Trophoblast cell (in vitro differentiated cells and primary cell): Measurements from ENCODE around the gene ENPP6.

Experiments
- DNase-seq, 2 donors: peaks; one replicate each; pipeline ENCODE4 v3.0.0-alpha.2; 2016
- H2AFZ ChIP-seq: 2 replicates; pipeline ENCODE4 v1.6.1; 2013; ENCODE audit warnings: low read length, moderate library complexity, mild to moderate bottlenecking; ENCODE audit not compliant: insufficient read depth, poor library complexity
- H2AK5ac ChIP-seq: 2 replicates; pipeline ENCODE4 v1.6.1; 2013; ENCODE audit warnings: mild to moderate bottlenecking, low read length
- H2BK120ac ChIP-seq: 2 replicates; pipeline ENCODE4 v1.6.1; 2013; ENCODE audit warnings: low read length, mild to moderate bottlenecking, moderate library complexity; ENCODE audit not compliant: insufficient read depth, poor library complexity
- H2BK12ac ChIP-seq: 2 replicates; pipeline ENCODE4 v1.6.1; 2013; ENCODE audit warnings: mild to moderate bottlenecking, low read length, moderate library complexity
- H2BK5ac ChIP-seq: 2 replicates; pipeline ENCODE4 v1.6.1; 2013; ENCODE audit warnings: low read length, low read depth, moderate library complexity, mild to moderate bottlenecking; ENCODE audit not compliant: poor library complexity
- H3K14ac ChIP-seq: 2 replicates; pipeline ENCODE4 v1.6.1; 2013; ENCODE audit warnings: mild to moderate bottlenecking, low read length
- H3K18ac ChIP-seq: 2 replicates; pipeline ENCODE4 v1.6.1; 2013; ENCODE audit warnings: mild to moderate bottlenecking, low read length
- H3K23ac ChIP-seq: 2 replicates; pipeline ENCODE4 v1.6.1; 2013; ENCODE audit warnings: low read length
- H3K27ac ChIP-seq: 2 replicates; pipeline ENCODE4 v1.5.1; 2013; ENCODE audit warnings: low read depth, mild to moderate bottlenecking, inconsistent platforms, low read length, moderate library complexity
- H3K27me3 ChIP-seq: 2 replicates; pipeline ENCODE4 v1.6.1; 2013; ENCODE audit warnings: inconsistent platforms, mild to moderate bottlenecking, low read length, moderate library complexity; ENCODE audit not compliant: insufficient read depth
- H3K36me3 ChIP-seq, 2 experiments: 1 replicate in 1 of 2; 2 replicates in 1 of 2; pipeline ENCODE4 v1.6.1; 2013; ENCODE audit warnings: low read length in 2 of 2, mild to moderate bottlenecking in 2 of 2, moderate library complexity in 1 of 2; ENCODE audit not compliant: insufficient read depth in 2 of 2, control insufficient read depth in 1 of 2
- H3K4ac ChIP-seq: 2 replicates; pipeline ENCODE4 v1.6.1; 2013; ENCODE audit warnings: low read depth, mild to moderate bottlenecking, low read length, moderate library complexity
- H3K4me1 ChIP-seq, 2 experiments: 1 replicate in 1 of 2; 2 replicates in 1 of 2; pipeline ENCODE4 v1.6.1; 2013; ENCODE audit warnings: low read length in 2 of 2, mild to moderate bottlenecking in 2 of 2, moderate library complexity in 1 of 2; ENCODE audit not compliant: insufficient read depth in 2 of 2, control insufficient read depth in 1 of 2
- H3K4me2 ChIP-seq: 2 replicates; pipeline ENCODE4 v1.6.1; 2013; ENCODE audit warnings: inconsistent platforms, mild to moderate bottlenecking, low read length, moderate library complexity
- H3K4me3 ChIP-seq: 2 replicates; pipeline ENCODE4 v1.5.1; 2013; ENCODE audit warnings: mild to moderate bottlenecking, low read depth, low read length, inconsistent platforms
- H3K79me1 ChIP-seq: one replicate; pipeline ENCODE4 v1.6.1; 2013; ENCODE audit warnings: low read length
- H3K79me2 ChIP-seq: 2 replicates; pipeline ENCODE4 v1.6.1; 2013; ENCODE audit warnings: low read length, mild to moderate bottlenecking; ENCODE audit not compliant: control insufficient read depth, insufficient read depth, poor library complexity
- H3K9ac ChIP-seq: 2 replicates; pipeline ENCODE4 v1.6.1; 2013; ENCODE audit warnings: mild to moderate bottlenecking, low read length
- H3K9me3 ChIP-seq: 2 replicates; pipeline ENCODE4 v1.6.1; 2013; ENCODE audit warnings: low read depth, mild to moderate bottlenecking, control low read depth, inconsistent platforms, low read length; ENCODE audit not compliant: insufficient read depth
- H4K12ac ChIP-seq: 2 replicates; pipeline ENCODE4 v1.6.1; 2013; ENCODE audit warnings: low read depth, mild to moderate bottlenecking, low read length, moderate library complexity
- H4K8ac ChIP-seq: 2 replicates; pipeline ENCODE4 v1.6.1; 2013; ENCODE audit warnings: low read depth, mild to moderate bottlenecking, low read length, moderate library complexity
- H4K91ac ChIP-seq: one replicate; pipeline ENCODE4 v1.6.1; 2013; ENCODE audit warnings: low read depth, mild to moderate bottlenecking, low read length, moderate library complexity
- WGBS: extraction: QIAGEN DNeasy Blood & Tissue Kit; methylation state at CpG from one replicate; pipeline ENCODE4 v1.1.7; 2013; ENCODE audit warnings: missing lambda C conversion rate; ENCODE audit not compliant: insufficient read length, insufficient coverage; ENCODE audit errors: extremely low coverage; 5-methylcytosine and 5-hydroxymethylcytosine counted together

ENPP6 gene

GRCh38 chr4:184235526-184235925, 17.9 kb upstream of the ENPP6 start:
- Histone ChIP-seq H3K14ac (no peak overlapping the region), H4K12ac (no peak overlapping the region), H2AFZ (no peak overlapping the region), H3K9me3 (no peaks in the 10 kb centered on the region), H3K27me3 (no peaks in the 10 kb centered on the region), H3K4me3 (no peak overlapping the region), H3K79me1 (no peaks in the 10 kb centered on the region), H2BK5ac (no peak overlapping the region), H3K18ac (no peak overlapping the region), H3K79me2 (no peaks in the 10 kb centered on the region), H2AK5ac (no peak overlapping the region), H3K27ac (no peak overlapping the region), H2BK120ac (no peak overlapping the region), H3K4me1 (no peaks in the 10 kb centered on the region), H3K4ac (no peak overlapping the region), H3K36me3 (no peaks in the 10 kb centered on the region), H4K91ac (no peak overlapping the region), H2BK12ac (no peak overlapping the region), H4K8ac (no peak overlapping the region), H3K4me2 (no peak overlapping the region), H3K9ac (no peak overlapping the region), H3K23ac (no peak overlapping the region)
- no CpG with 5 or more reads among the region's 3 CpGs for WGBS
- no peak for DNase-seq

- H4K12ac ChIP-seq: no peak overlapping the region
- no peaks in the 10 kb centered on the region for H3K79me2 ChIP-seq
- H3K4me1 ChIP-seq: no peaks in the 10 kb centered on the region
- no peak overlapping the region for H2BK120ac ChIP-seq
- H3K4ac ChIP-seq: no peak overlapping the region
- H3K14ac ChIP-seq: no peak overlapping the region
- no peak overlapping the region for H3K4me2 ChIP-seq
- no peaks in the 10 kb centered on the region for H3K27me3 ChIP-seq
- no peak overlapping the region for H4K8ac ChIP-seq
- H3K9me3 ChIP-seq: no peaks in the 10 kb centered on the region
- H3K18ac ChIP-seq: no peak overlapping the region
- WGBS: no CpG with 5 or more reads among the region's 4 CpGs
- no peak overlapping the region for H4K91ac ChIP-seq
- no peak overlapping the region for H3K4me3 ChIP-seq
- H2BK5ac ChIP-seq: no peak overlapping the region
- no peaks in the 10 kb centered on the region for H3K79me1 ChIP-seq
- H2AFZ ChIP-seq: no peak overlapping the region
- H3K36me3 ChIP-seq: no peaks in the 10 kb centered on the region
- no peak overlapping the region for H3K23ac ChIP-seq
- H2BK12ac ChIP-seq: no peak overlapping the region
- no peak overlapping the region for H2AK5ac ChIP-seq
- no peak overlapping the region for H3K27ac ChIP-seq
- DNase-seq: no peak
- H3K9ac ChIP-seq: no peak overlapping the region
These were observed 16.5 kb upstream of the ENPP6 start for GRCh38 chr4:184234155-184234554.

- Histone ChIP-seq H2BK12ac (no peak overlapping the region), H2BK5ac (no peak overlapping the region), H2BK120ac (no peak overlapping the region), H3K4me2 (no peak overlapping the region), H4K12ac (no peak overlapping the region), H3K18ac (no peak overlapping the region), H4K8ac (no peak overlapping the region), H3K4ac (no peak overlapping the region), H3K4me3 (no peak overlapping the region), H3K79me2 (no peaks in the 10 kb centered on the region), H3K27ac (no peak overlapping the region), H4K91ac (no peak overlapping the region), H3K9ac (no peak overlapping the region), H3K14ac (no peak overlapping the region), H3K79me1 (no peaks in the 10 kb centered on the region), H3K4me1 (no peaks in the 10 kb centered on the region), H2AFZ (no peak overlapping the region), H3K23ac (no peak overlapping the region), H2AK5ac (no peak overlapping the region), H3K27me3 (no peaks in the 10 kb centered on the region), H3K36me3 (no peaks in the 10 kb centered on the region), H3K9me3 (no peaks in the 10 kb centered on the region)
- no peak for DNase-seq
- WGBS: no CpG with 5 or more reads among the region's 4 CpGs
These were observed 15.3 kb upstream of the ENPP6 start for GRCh38 chr4:184232975-184233374.

- Histone ChIP-seq H3K27me3 (no peaks in the 10 kb centered on the region), H3K79me2 (no peaks in the 10 kb centered on the region), H4K8ac (no peak overlapping the region), H3K23ac (no peak overlapping the region), H3K4me2 (no peak overlapping the region), H3K9me3 (no peaks in the 10 kb centered on the region), H3K9ac (no peak overlapping the region), H2BK12ac (no peak overlapping the region), H3K36me3 (no peaks in the 10 kb centered on the region), H3K14ac (no peak overlapping the region), H3K4ac (no peak overlapping the region), H2AFZ (no peak overlapping the region), H3K79me1 (no peaks in the 10 kb centered on the region), H4K91ac (no peak overlapping the region), H3K4me3 (no peak overlapping the region), H2BK5ac (no peak overlapping the region), H4K12ac (no peak overlapping the region), H2BK120ac (no peak overlapping the region), H3K4me1 (no peaks in the 10 kb centered on the region), H3K18ac (no peak overlapping the region), H2AK5ac (no peak overlapping the region), H3K27ac (no peak overlapping the region)
- no peak for DNase-seq
- no CpG with 5 or more reads among the region's 1 CpG for WGBS
These were observed 14.5 kb upstream of the ENPP6 start for GRCh38 chr4:184232202-184232601.
